Left ventricle myocardium inferior (tissue), 1 donor: ENCODE results near the gene SLC43A2. TPM values are rescaled to one million over a fixed set of nuclear protein-coding genes. Genes with fewer than 3 reads are reported as not detected.

Experiments
- DNase-seq: peaks from one replicate; pipeline ENCODE4 v3.0.0-alpha.2; 2020
- H3K27ac ChIP-seq: fragments of 200-600 bp; replicated peaks from 2 replicates; pipeline ENCODE4 v1.8.0; 2021
- H3K27me3 ChIP-seq: fragments of 200-600 bp; 2 replicates; pipeline ENCODE4 v1.8.0; 2021; ENCODE audit warnings: low read depth
- H3K36me3 ChIP-seq: fragments of 200-600 bp; 2 replicates; pipeline ENCODE4 v1.8.0; 2021
- H3K4me1 ChIP-seq: fragments of 200-600 bp; 2 replicates; pipeline ENCODE4 v1.8.0; 2021
- H3K4me3 ChIP-seq: fragments of 200-600 bp; 2 replicates; pipeline ENCODE4 v1.8.0; 2021; ENCODE audit warnings: mild to moderate bottlenecking, moderate library complexity
- H3K9me3 ChIP-seq: fragments of 200-600 bp; replicated peaks from 2 replicates; pipeline ENCODE4 v1.8.0; 2021
- intact Hi-C: fragments of 100-400 bp; cut with micrococcal nuclease; formaldehyde crosslinking; loops from one replicate; pipeline ENCODE4 v1.11.0; 2022
- total RNA-seq: library from RNA; stranded (reverse); fragmentation: NEBNext Ultra II Directional; extraction: Animal tissue kit (Norgen Biotek cat#: 25700); gene quantifications from one replicate; pipeline ENCODE4 v1.2.1, GENCODE V29; 2021
- TF ChIP-seq, protein P1 (sequence below): fragments of 200-600 bp; IDR thresholded peaks from 2 replicates; pipeline ENCODE4 v1.8.0; 2021; ENCODE audit warnings: antibody characterized with exemption, mild to moderate bottlenecking, borderline replicate concordance
- donor health status: DM: no; HTN: yes; CAD: no; lungs with severe emphysema.

SLC43A2 gene
- total RNA-seq, 1 donor from 2014 or later = 4.0 TPM

- peak; percentile 73 for DNase-seq
- Histone ChIP-seq H3K36me3 (peaks cover 17% of the 10 kb centered on the region), H3K27me3 (no peaks in the 10 kb centered on the region), H3K27ac (peak within 1 kb of the TSS; percentile 100), H3K4me1 (peaks cover 75% of the 10 kb centered on the region), H3K9me3 (no peaks in the 10 kb centered on the region), H3K4me3 (peak within 1 kb of the TSS; percentile 69)
- intact Hi-C loops = no loop called here
- TF ChIP-seq, protein P1, sequence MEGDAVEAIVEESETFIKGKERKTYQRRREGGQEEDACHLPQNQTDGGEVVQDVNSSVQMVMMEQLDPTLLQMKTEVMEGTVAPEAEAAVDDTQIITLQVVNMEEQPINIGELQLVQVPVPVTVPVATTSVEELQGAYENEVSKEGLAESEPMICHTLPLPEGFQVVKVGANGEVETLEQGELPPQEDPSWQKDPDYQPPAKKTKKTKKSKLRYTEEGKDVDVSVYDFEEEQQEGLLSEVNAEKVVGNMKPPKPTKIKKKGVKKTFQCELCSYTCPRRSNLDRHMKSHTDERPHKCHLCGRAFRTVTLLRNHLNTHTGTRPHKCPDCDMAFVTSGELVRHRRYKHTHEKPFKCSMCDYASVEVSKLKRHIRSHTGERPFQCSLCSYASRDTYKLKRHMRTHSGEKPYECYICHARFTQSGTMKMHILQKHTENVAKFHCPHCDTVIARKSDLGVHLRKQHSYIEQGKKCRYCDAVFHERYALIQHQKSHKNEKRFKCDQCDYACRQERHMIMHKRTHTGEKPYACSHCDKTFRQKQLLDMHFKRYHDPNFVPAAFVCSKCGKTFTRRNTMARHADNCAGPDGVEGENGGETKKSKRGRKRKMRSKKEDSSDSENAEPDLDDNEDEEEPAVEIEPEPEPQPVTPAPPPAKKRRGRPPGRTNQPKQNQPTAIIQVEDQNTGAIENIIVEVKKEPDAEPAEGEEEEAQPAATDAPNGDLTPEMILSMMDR = no peak
Observed at GRCh38 chr17:1645207-1646171, 16.9 kb upstream of the SLC43A2 start, which contains the start of gene SCARF1. Gene SCARF1 (minus strand): TSS chr17:1645732. CDS start chr17:1645697, 35 bp downstream.

DNA sequence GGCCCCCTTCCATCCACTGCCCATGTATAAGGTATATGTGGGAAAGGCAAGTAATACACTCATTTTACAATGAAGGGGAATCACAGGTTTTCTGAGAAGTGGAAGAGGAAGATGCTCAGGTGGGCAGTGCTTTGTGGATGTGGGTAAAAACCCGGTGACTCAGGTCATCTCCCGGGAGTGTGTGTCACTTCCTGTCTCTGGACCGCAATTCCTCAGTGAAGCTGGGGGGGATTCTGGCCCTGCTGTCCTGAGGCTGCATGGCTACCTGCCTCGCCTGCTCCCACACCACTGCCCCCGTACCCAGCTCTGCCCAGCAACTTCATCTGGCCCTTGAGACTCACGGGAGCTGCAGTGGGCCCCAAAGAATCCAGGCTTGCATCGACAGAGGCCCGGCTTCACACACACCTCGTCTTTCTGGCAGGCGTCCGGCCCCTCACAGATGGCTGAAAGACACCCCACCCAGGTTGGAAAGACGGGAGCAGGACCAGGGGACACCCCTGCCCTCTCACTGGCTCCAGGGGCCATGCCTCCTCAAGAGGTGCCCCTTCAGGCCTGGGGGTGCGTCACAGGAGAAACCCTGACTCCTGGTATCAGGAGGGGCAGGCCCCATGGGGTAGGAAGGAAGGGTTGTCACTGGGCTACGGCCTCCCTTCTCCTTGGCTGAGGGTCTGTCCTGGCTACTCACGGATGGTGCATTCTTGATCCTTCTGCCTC is 16.0 kb upstream of the SLC43A2 start:
- Histone ChIP-seq H3K4me1 (peaks cover 75% of the 10 kb centered on the region), H3K9me3 (no peaks in the 10 kb centered on the region)

GRCh38 chr17:1643999-1644492 is 15.4 kb upstream of the SLC43A2 start:
- Histone ChIP-seq H3K27me3 (no peaks in the 10 kb centered on the region), H3K36me3 (peaks cover 19% of the 10 kb centered on the region), H3K4me3 (peak overlapping the region; percentile 69), H3K9me3 (no peaks in the 10 kb centered on the region), H3K27ac (peak overlapping the region; percentile 100), H3K4me1 (peaks cover 69% of the 10 kb centered on the region)
- TF ChIP-seq, protein P1 = no peak
- intact Hi-C loops = no loop called here
- no peak for DNase-seq

More for the DNA sequence above, 16.0 kb upstream of the SLC43A2 start:
- TF ChIP-seq, protein P1 = no peak
- H3K36me3 ChIP-seq = peaks cover 17% of the 10 kb centered on the region
- DNase-seq = no peak
- no peaks in the 10 kb centered on the region for H3K27me3 ChIP-seq
- peak overlapping the region; percentile 69 for H3K4me3 ChIP-seq
- intact Hi-C loops = no loop called here
- peak overlapping the region; percentile 100 for H3K27ac ChIP-seq

DNA sequence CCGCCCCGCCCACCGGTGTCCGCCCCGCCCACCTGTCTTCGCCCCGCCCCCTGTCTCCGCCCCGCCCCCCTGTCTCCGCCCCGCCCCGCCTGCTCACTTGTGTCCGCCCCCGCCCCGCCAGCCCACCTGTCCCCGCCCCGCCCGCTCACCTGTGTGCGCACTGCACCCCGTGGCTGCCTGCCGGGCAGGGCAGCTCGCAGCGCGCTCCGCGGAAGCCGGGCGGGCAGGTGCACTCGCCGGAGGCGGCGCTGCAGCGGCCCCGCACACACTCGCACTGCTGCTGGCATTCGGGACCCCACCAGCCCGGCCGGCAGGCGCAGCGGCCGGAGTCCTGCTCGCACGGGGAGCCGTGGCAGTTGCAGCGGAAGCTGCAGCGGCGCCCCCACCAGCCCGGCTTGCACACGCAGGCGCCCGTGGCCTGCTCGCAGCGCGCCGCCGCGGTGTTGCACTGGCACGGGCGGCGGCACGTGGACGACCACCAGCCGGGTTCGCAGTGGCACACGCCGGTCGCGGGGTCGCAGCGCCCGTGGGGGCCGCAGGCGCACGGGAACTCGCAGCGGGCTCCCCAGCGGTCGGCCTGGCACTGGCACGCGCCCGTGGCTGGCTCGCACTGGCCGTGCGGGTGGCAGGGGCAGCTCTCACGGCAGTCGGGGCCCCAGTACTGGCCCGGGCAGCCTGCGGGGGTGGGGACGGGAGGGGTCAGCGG is 14.8 kb upstream of the SLC43A2 start:
- peak overlapping the region; percentile 69 for H3K4me3 ChIP-seq
- H3K36me3 ChIP-seq = peaks cover 25% of the 10 kb centered on the region
- no peaks in the 10 kb centered on the region for H3K9me3 ChIP-seq
- H3K4me1 ChIP-seq = peaks cover 66% of the 10 kb centered on the region
- intact Hi-C loops = no loop called here
- peak overlapping the region; percentile 100 for H3K27ac ChIP-seq
- DNase-seq = no peak
- TF ChIP-seq, protein P1 = no peak
- H3K27me3 ChIP-seq = no peaks in the 10 kb centered on the region

GRCh38 chr17:1641065-1641403 is 12.4 kb upstream of the SLC43A2 start:
- intact Hi-C loops = no loop called here
- H3K4me3 ChIP-seq = no peak overlapping the region
- peaks cover 33% of the 10 kb centered on the region for H3K36me3 ChIP-seq
- TF ChIP-seq, protein P1 = no peak
- no peaks in the 10 kb centered on the region for H3K9me3 ChIP-seq
- no peak for DNase-seq
- peak overlapping the region; percentile 38 for H3K27ac ChIP-seq
- H3K4me1 ChIP-seq = peaks cover 49% of the 10 kb centered on the region
- no peaks in the 10 kb centered on the region for H3K27me3 ChIP-seq
